A673 (cell line): Measurements from ENCODE around the gene LEAP2. TPM values are rescaled to one million over a fixed set of nuclear protein-coding genes. Genes with fewer than 3 reads are reported as not detected.

Experiments used
- BruUV-seq: library from RNA; stranded (reverse); fragments of 400-500 nt; replicated peaks from 2 replicates; lab custom pipeline; 2021; lab: Mats Ljungman, UMichigan
- CTCF ChIA-PET: fragments of 300-600 bp; sonication (Branson Sonifier 250); formaldehyde crosslinking; loops from one replicate; lab custom pipeline; 2022; ENCODE audit warnings: antibody characterized with exemption; lab: Charles Lee
- POLR2A ChIA-PET: fragments of 300-600 bp; sonication (Branson Sonifier 250); formaldehyde crosslinking; loops from one replicate; lab custom pipeline; 2022; ENCODE audit warnings: antibody characterized with exemption; ENCODE audit not compliant: low non-redundant PET; lab: Charles Lee
- DNase-seq: peaks from one replicate; pipeline ENCODE4 v3.0.0-alpha.2; 2015; ENCODE audit warnings: low spot score
- H3K27ac ChIP-seq: fragments of 200-600 bp; sonication (generic); 2 replicates; pipeline ENCODE4 v1.5.1; 2016; ENCODE audit warnings: mixed run types, low read depth, mild to moderate bottlenecking, mixed read lengths, antibody characterized with exemption, low read length; ENCODE audit not compliant: poor library complexity, severe bottlenecking
- H3K27me3 ChIP-seq: fragments of 200-600 bp; sonication (generic); replicated peaks from 2 replicates; pipeline ENCODE4 v1.6.1; 2017; ENCODE audit warnings: mixed run types, low read depth, mild to moderate bottlenecking, mixed read lengths, antibody characterized with exemption, low read length; ENCODE audit not compliant: insufficient read depth, poor library complexity
- H3K36me3 ChIP-seq: fragments of 200-600 bp; sonication (generic); 2 replicates; pipeline ENCODE4 v1.6.1; 2016; ENCODE audit warnings: mixed run types, mild to moderate bottlenecking, mixed read lengths, antibody characterized with exemption, low read length; ENCODE audit not compliant: insufficient read depth, poor library complexity, severe bottlenecking
- H3K4me1 ChIP-seq: fragments of 200-600 bp; sonication (generic); 2 replicates; pipeline ENCODE4 v1.6.1; 2017; ENCODE audit warnings: mixed run types, mild to moderate bottlenecking, mixed read lengths, antibody characterized with exemption, low read length; ENCODE audit not compliant: insufficient read depth, poor library complexity, severe bottlenecking
- H3K4me3 ChIP-seq: fragments of 200-600 bp; sonication (generic); 2 replicates; pipeline ENCODE4 v1.5.1; 2016; ENCODE audit warnings: low read depth, mixed run types, mild to moderate bottlenecking, mixed read lengths, low read length; ENCODE audit not compliant: poor library complexity, severe bottlenecking
- H3K9me3 ChIP-seq: fragments of 200-600 bp; sonication (generic); 2 replicates; pipeline ENCODE4 v1.6.1; 2016; ENCODE audit warnings: mixed run types, low read depth, mild to moderate bottlenecking, mixed read lengths, antibody characterized with exemption, low read length; ENCODE audit not compliant: poor library complexity, severe bottlenecking
- EZH2 ChIP-seq: fragments of 200-600 bp; sonication (generic); IDR thresholded peaks from 2 replicates; pipeline ENCODE4 v1.6.1; 2017; ENCODE audit warnings: borderline replicate concordance, low read depth, mild to moderate bottlenecking, mixed read lengths, antibody characterized with exemption, low read length; ENCODE audit not compliant: poor library complexity, severe bottlenecking
- intact Hi-C: fragments of 100-400 bp; cut with micrococcal nuclease; formaldehyde crosslinking; loops from one replicate; pipeline ENCODE4 v1.10.0; 2022; ENCODE audit not compliant: unreplicated experiment
- total RNA-seq: library from RNA; stranded (reverse); gene quantifications from 2 replicates; pipeline ENCODE4 v1.2.3, GENCODE V29; 2021
- TF ChIP-seq, protein P1 (sequence below): fragments of 300-800, 200-600 bp; sonication (generic); conservative IDR thresholded peaks from 2 replicates; pipeline ENCODE4 v1.5.1; 2017; ENCODE audit warnings: low read depth, mild to moderate bottlenecking, antibody characterized with exemption, low read length, moderate library complexity, mixed read lengths

The LEAP2 gene
- total RNA-seq, 1 experiment from 2014 or later: 2.9 TPM

DNA sequence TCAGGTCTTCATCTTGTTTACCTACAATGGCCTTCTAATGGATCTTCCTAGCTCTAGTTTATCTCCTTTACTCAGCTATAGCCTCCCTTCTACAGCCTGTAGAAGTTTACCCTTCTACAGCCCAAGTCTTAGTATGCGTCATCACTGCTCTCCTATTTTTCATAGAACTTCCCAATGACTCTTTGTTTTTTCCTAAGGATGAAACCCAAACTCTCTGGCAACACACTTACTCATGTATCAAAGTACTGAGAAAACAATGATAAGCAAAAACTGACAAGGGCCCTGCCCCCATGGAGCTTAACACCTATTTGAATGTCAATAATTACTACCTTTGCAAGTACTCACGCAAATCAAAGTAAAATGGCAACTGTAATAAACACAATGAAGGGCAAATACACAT lies 33.7 kb downstream of the LEAP2 start:
- CTCF ChIA-PET: no interaction called here

DNA sequence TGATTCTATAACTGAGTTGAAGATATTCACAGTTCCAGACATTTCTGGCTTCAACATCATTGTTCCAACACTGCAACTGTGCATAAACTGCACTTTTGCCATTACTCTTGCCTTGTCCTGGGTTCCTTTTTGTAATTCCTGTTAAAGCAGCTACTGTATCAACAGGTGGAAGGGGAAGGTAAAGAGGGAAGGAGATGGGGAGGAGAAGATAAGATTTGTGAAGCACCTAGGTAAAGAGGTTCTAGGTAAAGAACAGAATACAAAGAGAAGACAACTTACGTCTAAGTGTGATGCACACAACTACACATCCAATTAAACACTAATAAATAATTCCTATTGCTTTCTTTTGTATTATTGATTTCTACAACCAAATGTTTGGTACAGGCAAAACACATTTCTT lies 36.2 kb downstream of the LEAP2 start:
- Histone ChIP-seq H3K36me3 (peaks cover 17% of the 10 kb centered on the region), H3K4me3 (no peak overlapping the region), H3K9me3 (no peaks in the 10 kb centered on the region), H3K4me1 (no peaks in the 10 kb centered on the region), H3K27ac (no peak overlapping the region), H3K27me3 (no peaks in the 10 kb centered on the region)
- intact Hi-C loops: no loop called here
- CTCF ChIA-PET: no interaction called here
- DNase-seq: no peak
- BruUV-seq: no TSS peak
- POLR2A ChIA-PET: no interaction called here
- TF ChIP-seq, protein P1, sequence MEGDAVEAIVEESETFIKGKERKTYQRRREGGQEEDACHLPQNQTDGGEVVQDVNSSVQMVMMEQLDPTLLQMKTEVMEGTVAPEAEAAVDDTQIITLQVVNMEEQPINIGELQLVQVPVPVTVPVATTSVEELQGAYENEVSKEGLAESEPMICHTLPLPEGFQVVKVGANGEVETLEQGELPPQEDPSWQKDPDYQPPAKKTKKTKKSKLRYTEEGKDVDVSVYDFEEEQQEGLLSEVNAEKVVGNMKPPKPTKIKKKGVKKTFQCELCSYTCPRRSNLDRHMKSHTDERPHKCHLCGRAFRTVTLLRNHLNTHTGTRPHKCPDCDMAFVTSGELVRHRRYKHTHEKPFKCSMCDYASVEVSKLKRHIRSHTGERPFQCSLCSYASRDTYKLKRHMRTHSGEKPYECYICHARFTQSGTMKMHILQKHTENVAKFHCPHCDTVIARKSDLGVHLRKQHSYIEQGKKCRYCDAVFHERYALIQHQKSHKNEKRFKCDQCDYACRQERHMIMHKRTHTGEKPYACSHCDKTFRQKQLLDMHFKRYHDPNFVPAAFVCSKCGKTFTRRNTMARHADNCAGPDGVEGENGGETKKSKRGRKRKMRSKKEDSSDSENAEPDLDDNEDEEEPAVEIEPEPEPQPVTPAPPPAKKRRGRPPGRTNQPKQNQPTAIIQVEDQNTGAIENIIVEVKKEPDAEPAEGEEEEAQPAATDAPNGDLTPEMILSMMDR: no peak
- no peak for TF ChIP-seq EZH2

More for the DNA sequence above, 33.7 kb downstream of the LEAP2 start:
- no peak for DNase-seq
- POLR2A ChIA-PET: no interaction called here
- intact Hi-C loops: no loop called here
- H3K36me3 ChIP-seq: no peaks in the 10 kb centered on the region
- no peaks in the 10 kb centered on the region for H3K4me1 ChIP-seq
- TF ChIP-seq EZH2: no peak
- TF ChIP-seq, protein P1: no peak
- no peak overlapping the region for H3K4me3 ChIP-seq
- no peaks in the 10 kb centered on the region for H3K27me3 ChIP-seq
- no peaks in the 10 kb centered on the region for H3K9me3 ChIP-seq
- no TSS peak for BruUV-seq
- no peak overlapping the region for H3K27ac ChIP-seq

DNA sequence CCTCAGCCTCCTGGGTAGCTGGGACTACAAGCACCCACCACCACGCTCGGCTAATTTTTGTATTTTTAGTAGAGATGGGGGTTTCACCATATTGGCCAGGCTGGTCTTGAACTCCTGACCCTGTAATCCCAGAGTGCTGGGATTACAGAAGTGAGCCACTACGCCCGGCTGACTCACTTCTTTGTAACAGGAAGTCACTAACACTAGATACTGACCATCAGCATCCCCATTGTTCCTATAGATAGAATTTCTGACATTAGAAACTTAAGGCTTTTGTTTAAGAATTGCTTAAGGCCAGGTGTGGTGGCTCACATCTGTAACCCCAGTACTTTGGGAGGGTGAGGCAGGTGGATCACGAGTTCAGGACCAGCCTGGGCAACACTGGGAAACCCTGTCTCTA lies 42.2 kb downstream of the LEAP2 start:
- POLR2A ChIA-PET: no interaction called here
- no peaks in the 10 kb centered on the region for H3K4me1 ChIP-seq
- DNase-seq: no peak
- H3K4me3 ChIP-seq: no peak overlapping the region
- H3K27me3 ChIP-seq: no peaks in the 10 kb centered on the region
- no peak overlapping the region for H3K27ac ChIP-seq
- H3K36me3 ChIP-seq: peaks cover 24% of the 10 kb centered on the region
- no peaks in the 10 kb centered on the region for H3K9me3 ChIP-seq
- no TSS peak for BruUV-seq
- intact Hi-C loops: no loop called here
- CTCF ChIA-PET: no interaction called here
- TF ChIP-seq, protein P1: no peak
- no peak for TF ChIP-seq EZH2
